Measurements from ENCODE around the gene PLTP. TPM values are rescaled to one million over a fixed set of nuclear protein-coding genes. Genes with fewer than 3 reads are reported as not detected.
"Not testable (repeated sequence)": the region's sequence is repeated elsewhere in the genome, so short reads cannot be mapped to it uniquely, and the experiment has no call there.

Gene PLTP
- 20.9 and 38.5 TPM in 2 replicates for total RNA-seq

- DNase-seq (ENCODE audit: low read depth), result no peak
- H3K4me3 ChIP-seq (ENCODE audit: low read depth, low read length), result peak within 1 kb of the TSS; percentile 52
- TF ChIP-seq CTCF (conservative IDR thresholded peaks at IDR 0.05; ENCODE audit: low read depth, low read length), result no peak
Observed at GRCh38 chr20:45911486-45912343, at the start of gene PLTP. Gene PLTP (minus strand): TSS chr20:45912155. CDS start chr20:45911452, 703 bp downstream.

- no peak for TF ChIP-seq CTCF (conservative IDR thresholded peaks at IDR 0.05; ENCODE audit: low read depth, low read length)
- no peak overlapping the region for H3K4me3 ChIP-seq (ENCODE audit: low read depth, low read length)
- no peak for DNase-seq (ENCODE audit: low read depth)
Observed at GRCh38 chr20:45959956-45960630, 48.1 kb upstream of the PLTP start.

- no peak overlapping the region for H3K4me3 ChIP-seq (ENCODE audit: low read depth, low read length)
- DNase-seq (ENCODE audit: low read depth), result no peak
- TF ChIP-seq CTCF (conservative IDR thresholded peaks at IDR 0.05; ENCODE audit: low read depth, low read length), result no peak
Observed at GRCh38 chr20:45959126-45959525, 47.2 kb upstream of the PLTP start.

- DNase-seq (ENCODE audit: low read depth), result no peak
- H3K4me3 ChIP-seq (ENCODE audit: low read depth, low read length), result no peak overlapping the region
- TF ChIP-seq CTCF (conservative IDR thresholded peaks at IDR 0.05; ENCODE audit: low read depth, low read length), result no peak
Observed at GRCh38 chr20:45958593-45958992, 46.6 kb upstream of the PLTP start.

- DNase-seq (ENCODE audit: low read depth), result no peak
- no peak for TF ChIP-seq CTCF (conservative IDR thresholded peaks at IDR 0.05; ENCODE audit: low read depth, low read length)
- H3K4me3 ChIP-seq (ENCODE audit: low read depth, low read length), result no peak overlapping the region
Observed at GRCh38 chr20:45957021-45957941, 45.3 kb upstream of the PLTP start.

- not testable (repeated sequence) for DNase-seq (ENCODE audit: low read depth); H3K4me3 ChIP-seq (ENCODE audit: low read depth, low read length)
Observed at GRCh38 chr20:45956326-45956725, 44.4 kb upstream of the PLTP start.

- no peak for DNase-seq (ENCODE audit: low read depth)
- TF ChIP-seq CTCF (conservative IDR thresholded peaks at IDR 0.05; ENCODE audit: low read depth, low read length), result no peak
Observed at GRCh38 chr20:45953672-45954071, 41.7 kb upstream of the PLTP start.

More at GRCh38 chr20:45953672-45954071, 41.7 kb upstream of the PLTP start:
- H3K4me3 ChIP-seq (ENCODE audit: low read depth, low read length), result no peak overlapping the region
